GM12873 (cell line): ENCODE data around the gene MOB3C.

Source experiments
- CTCF ChIP-seq: IDR thresholded peaks from 2 replicates; pipeline ENCODE4 v1.5.1; 2012; ENCODE audit warnings: low read depth, mild to moderate bottlenecking, moderate library complexity, low read length, control low read depth; ENCODE audit not compliant: insufficient read depth; ENCODE audit errors: missing control alignments

Gene MOB3C

GRCh38 chr1:46653405-46653958 lies 36.9 kb upstream of the MOB3C start:
- no peak for TF ChIP-seq CTCF

GRCh38 chr1:46652321-46653100 lies 35.9 kb upstream of the MOB3C start:
- no peak for TF ChIP-seq CTCF

- no peak for TF ChIP-seq CTCF
These were observed 33.9 kb upstream of the MOB3C start for GRCh38 chr1:46650491-46650890.

- no peak for TF ChIP-seq CTCF
These were observed 33.2 kb upstream of the MOB3C start for GRCh38 chr1:46649764-46650163.

- TF ChIP-seq CTCF: no peak
These were observed 31.0 kb upstream of the MOB3C start for GRCh38 chr1:46647611-46648010.

GRCh38 chr1:46646844-46647243 lies 30.2 kb upstream of the MOB3C start:
- TF ChIP-seq CTCF: no peak

- TF ChIP-seq CTCF: no peak
These were observed 29.7 kb upstream of the MOB3C start for GRCh38 chr1:46646331-46646730.
